Upper lobe of left lung (tissue), 6 donors: ENCODE results near the gene PIGC. TPM values are rescaled to one million over a fixed set of nuclear protein-coding genes. Genes with fewer than 3 reads are reported as not detected.
A peak's percentile ranks its signal among the peaks of the same experiment; 100 is the strongest.
"Not testable (repeated sequence)": the region's sequence is repeated elsewhere in the genome, so short reads cannot be mapped to it uniquely, and the experiment has no call there.

Experiments
- ATAC-seq, 2 donors: fragments of 200-7000 bp; cut with Tn5 transposase; one replicate each; pipeline ENCODE4 v1.9.1; 2022; ENCODE audit warnings: mild to moderate bottlenecking in 2 of 2, moderate library complexity in 2 of 2; ENCODE audit not compliant: low FRiP score in 2 of 2
- DNase-seq, 2 donors: peaks; one replicate each; pipeline ENCODE4 v3.0.0-alpha.2; 2019 to 2020
- H3K27ac ChIP-seq, 4 donors: fragments of 200-600 bp; sonication (generic); one replicate each; pipeline ENCODE4 v1.5.1; 2016 to 2019
- H3K27me3 ChIP-seq, 4 donors: fragments of 200-600 bp; sonication (generic); one replicate each; pipeline ENCODE4 v1.5.1; 2017 to 2019
- H3K36me3 ChIP-seq, 4 donors: fragments of 200-600 bp; sonication (generic); one replicate each; pipeline ENCODE4 v1.5.1; 2016 to 2019
- H3K4me1 ChIP-seq, 4 donors: fragments of 200-600 bp; sonication (generic); one replicate each; pipeline ENCODE4 v1.5.1; 2018 to 2019
- H3K4me3 ChIP-seq, 4 donors: fragments of 200-600 bp; sonication (generic); one replicate each; pipeline ENCODE4 v1.5.1; 2017 to 2019; ENCODE audit warnings: mild to moderate bottlenecking in 2 of 4, moderate library complexity in 1 of 4
- H3K9me3 ChIP-seq, 4 donors: fragments of 200-600 bp; sonication (generic); one replicate each; pipeline ENCODE4 v1.5.1; 2018 to 2019
- CTCF ChIP-seq, 6 experiments: fragments of 450-650 bp in 4 of 6; fragments of 200-600 bp in 2 of 6; sonication (generic) in 2 of 6; IDR thresholded peaks; one replicate each; pipeline ENCODE4 v1.5.1; 2016 to 2019; ENCODE audit warnings: antibody characterized with exemption in 6 of 6
- EP300 ChIP-seq, 4 donors: sonication (generic); formaldehyde crosslinking; IDR thresholded peaks; one replicate each; pipeline ENCODE4 v1.5.1; 2017; ENCODE audit warnings: antibody characterized with exemption in 4 of 4, control low read depth in 2 of 4
- POLR2A ChIP-seq, 4 donors: fragments of 450-650 bp; IDR thresholded peaks; one replicate each; pipeline ENCODE4 v1.5.1; 2016 to 2017; ENCODE audit warnings: antibody characterized with exemption in 4 of 4, mild to moderate bottlenecking in 2 of 4
- POLR2AphosphoS5 ChIP-seq, 2 donors: sonication (generic); formaldehyde crosslinking; IDR thresholded peaks; one replicate each; pipeline ENCODE4 v1.5.1; 2017; ENCODE audit warnings: antibody characterized with exemption in 2 of 2
- WGBS, 2 donors: methylation state at CpG; one replicate each; pipeline ENCODE4 v1.1.5; 2017 to 2018; 5-methylcytosine and 5-hydroxymethylcytosine counted together
- total RNA-seq, 6 donors: library from RNA; depleted of rRNA in 4 of 6; stranded (reverse); fragments of >200 nt in 4 of 6; gene quantifications; one replicate each; pipeline versions ENCODE4 v1.1.0 to v1.2.1, GENCODE V29; 2016 to 2021
- donor health status: DM: no; HTN: no; CAD: no; lungs with moderate emphysema.
- donor health status: DM: no; HTN: yes; CAD: no; lungs with severe emphysema.

The PIGC gene
- total RNA-seq, 6 donors from 2014 or later = 5.9 to 23.4 (median 19.3) TPM

GRCh38 chr1:172446547-172446946 lies 2.7 kb upstream of the PIGC start:
- WGBS, 2 donors = 85 to 86% methylated on average over 3 of the region's 3 CpGs
- H3K4me1 ChIP-seq = peaks cover 18 to 40% (median 34%) of the 10 kb centered on the region in 4 donors

GRCh38 chr1:172442843-172443565 lies 865 bp downstream of the PIGC start:
- no peaks in the 10 kb centered on the region for H3K9me3 ChIP-seq
- TF ChIP-seq POLR2A (IDR thresholded peaks at IDR 0.05) (no peak), EP300 (IDR thresholded peaks at IDR 0.05) (no peak), POLR2AphosphoS5 (IDR thresholded peaks at IDR 0.05) (no peak), CTCF (IDR thresholded peaks at IDR 0.05) (no peak)
- H3K27ac ChIP-seq = peak overlapping the region in 2 of 4 donors; percentile 82 to 92
- H3K36me3 ChIP-seq = no peaks in the 10 kb centered on the region
- ATAC-seq = no peak
- 63 to 65% methylated on average over 3 of the region's 3 CpGs for WGBS, 2 donors
- peaks cover 9 to 28% (median 19%) of the 10 kb centered on the region in 4 donors for H3K4me1 ChIP-seq
- no peaks in the 10 kb centered on the region for H3K27me3 ChIP-seq
- DNase-seq = no peak
- peak overlapping the region; percentile 46 to 98 (median 88) for H3K4me3 ChIP-seq

More at GRCh38 chr1:172446547-172446946, 2.7 kb upstream of the PIGC start:
- no peak overlapping the region for H3K4me3 ChIP-seq
- ATAC-seq (no peak), DNase-seq (no peak)
- TF ChIP-seq POLR2AphosphoS5 (IDR thresholded peaks at IDR 0.05) (no peak), EP300 (IDR thresholded peaks at IDR 0.05) (no peak), POLR2A (IDR thresholded peaks at IDR 0.05) (no peak), CTCF (IDR thresholded peaks at IDR 0.05) (no peak)
- no peaks in the 10 kb centered on the region for H3K9me3 ChIP-seq
- H3K36me3 ChIP-seq = no peaks in the 10 kb centered on the region
- H3K27me3 ChIP-seq = no peaks in the 10 kb centered on the region
- peak overlapping the region in 2 of 4 donors; percentile 14 to 29 for H3K27ac ChIP-seq

GRCh38 chr1:172442404-172442803 lies 1.5 kb downstream of the PIGC start:
- Histone ChIP-seq H3K4me1 (peaks cover 9 to 22% (median 17%) of the 10 kb centered on the region in 4 donors), H3K9me3 (no peaks in the 10 kb centered on the region), H3K4me3 (no peak overlapping the region), H3K27me3 (no peaks in the 10 kb centered on the region), H3K27ac (no peak overlapping the region), H3K36me3 (no peaks in the 10 kb centered on the region)
- ATAC-seq = no peak
- 96 to 98% methylated on average over 6 of the region's 6 CpGs for WGBS, 2 donors
- no peak for DNase-seq
- TF ChIP-seq POLR2A (IDR thresholded peaks at IDR 0.05) (no peak), CTCF (IDR thresholded peaks at IDR 0.05) (no peak), POLR2AphosphoS5 (IDR thresholded peaks at IDR 0.05) (no peak), EP300 (IDR thresholded peaks at IDR 0.05) (no peak)

- DNase-seq, H3K27ac ChIP-seq, H3K27me3 ChIP-seq, H3K36me3 ChIP-seq, H3K9me3 ChIP-seq, ATAC-seq, H3K4me3 ChIP-seq, H3K4me1 ChIP-seq: not testable (repeated sequence)
- 84 to 91% methylated on average over 3 of the region's 3 CpGs for WGBS, 2 donors
Measured at GRCh38 chr1:172437183-172437582, 6.7 kb downstream of the PIGC start.

- H3K4me3 ChIP-seq = no peak overlapping the region
- H3K27ac ChIP-seq = peak overlapping the region in 2 of 4 donors; percentile 9 to 59
- H3K36me3 ChIP-seq = no peaks in the 10 kb centered on the region
- DNase-seq = peak in 1 of 2 donors; percentile 77
- WGBS, 2 donors = 75% methylated on average over 8 of the region's 9 CpGs; no CpG with 5 or more reads in 1 of the 2 donors
- H3K27me3 ChIP-seq = no peaks in the 10 kb centered on the region
- peaks cover 5 to 12% (median 7%) of the 10 kb centered on the region in 4 donors for H3K4me1 ChIP-seq
- peak in 1 of 2 donors; percentile 70 for ATAC-seq
- TF ChIP-seq POLR2AphosphoS5 (IDR thresholded peaks at IDR 0.05) (no peak), CTCF (IDR thresholded peaks at IDR 0.05) (no peak), EP300 (IDR thresholded peaks at IDR 0.05) (no peak), POLR2A (IDR thresholded peaks at IDR 0.05) (no peak)
- H3K9me3 ChIP-seq = no peaks in the 10 kb centered on the region
Measured at GRCh38 chr1:172431721-172432192, 12.1 kb downstream of the PIGC start.
